OCI-LY3 (cell line): ENCODE results near the gene GNAI3.
"Not testable (repeated sequence)": the region's sequence is repeated elsewhere in the genome, so short reads cannot be mapped to it uniquely, and the experiment has no call there.

Source experiments
- H2AFZ ChIP-seq: fragments of 200-600, 300-600 bp; shearing (Covaris generic); 2 replicates; pipeline ENCODE4 v1.6.0; 2014; ENCODE audit warnings: antibody characterized with exemption, low read depth, low read length
- H3K27ac ChIP-seq: fragments of 200-600, 300-600 bp; sonication (generic); 2 replicates; pipeline ENCODE4 v1.5.1; 2014; ENCODE audit warnings: mild to moderate bottlenecking, low read length, moderate library complexity, mixed read lengths
- H3K27me3 ChIP-seq: fragments of 200-600, 300-600 bp; sonication (generic); 2 replicates; pipeline ENCODE4 v1.6.1; 2014; ENCODE audit warnings: low read depth, low read length, mixed read lengths
- H3K36me3 ChIP-seq: fragments of 200-600, 300-600 bp; sonication (generic); replicated peaks from 2 replicates; pipeline ENCODE3; 2014; ENCODE audit warnings: low read depth, low read length, mixed read lengths
- H3K4me1 ChIP-seq: fragments of 300-600, 200-600 bp; sonication (generic); 2 replicates; pipeline ENCODE4 v1.6.1; 2014; ENCODE audit warnings: low read length, mixed read lengths
- H3K4me2 ChIP-seq: fragments of 200-600, 300-600 bp; sonication (generic); 2 replicates; pipeline ENCODE4 v1.6.1; 2014; ENCODE audit warnings: low read length, mixed read lengths
- H3K4me3 ChIP-seq: fragments of 300-600, 200-600 bp; sonication (generic); 2 replicates; pipeline ENCODE4 v1.5.1; 2014; ENCODE audit warnings: antibody characterized with exemption, mild to moderate bottlenecking, low read length, moderate library complexity
- H3K79me2 ChIP-seq: fragments of 300-600, 200-600 bp; shearing (Covaris generic); 2 replicates; pipeline ENCODE4 v1.6.1; 2014; ENCODE audit warnings: mild to moderate bottlenecking, low read length, mixed read lengths
- H3K9ac ChIP-seq: fragments of 300-600, 200-600 bp; shearing (Covaris generic); 2 replicates; pipeline ENCODE4 v1.6.0; 2014; ENCODE audit warnings: mild to moderate bottlenecking, low read length, moderate library complexity
- H3K9me3 ChIP-seq: fragments of 200-600, 300-600 bp; shearing (Covaris generic); 2 replicates; pipeline ENCODE4 v1.6.1; 2014; ENCODE audit warnings: low read length, mixed read lengths; ENCODE audit not compliant: insufficient read depth
- H4K20me1 ChIP-seq: fragments of 200-600, 300-600 bp; sonication (generic); 2 replicates; pipeline ENCODE4 v1.6.1; 2016; ENCODE audit warnings: low read length, mixed read lengths; ENCODE audit not compliant: insufficient read depth
- CTCF ChIP-seq: fragments of 200-600, 300-600 bp; sonication (generic); IDR thresholded peaks from 2 replicates; pipeline ENCODE4 v1.5.1; 2014; ENCODE audit warnings: antibody characterized with exemption, low read length, low read depth
- EZH2phosphoT487 ChIP-seq: fragments of 200-600 bp; shearing (Covaris generic); IDR thresholded peaks from 2 replicates; pipeline ENCODE4 v1.6.1; 2018; ENCODE audit warnings: antibody characterized with exemption, mixed run types, low read depth

GNAI3 gene

GRCh38 chr1:109658533-109659042 lies 110.2 kb downstream of the GNAI3 start:
- H3K79me2 ChIP-seq = no peaks in the 10 kb centered on the region
- H2AFZ ChIP-seq = no peak overlapping the region
- no peak overlapping the region for H3K27ac ChIP-seq
- no peak for TF ChIP-seq EZH2phosphoT487
- no peak for TF ChIP-seq CTCF
- H3K36me3 ChIP-seq = no peaks in the 10 kb centered on the region
- H3K4me1 ChIP-seq = peaks cover 10% of the 10 kb centered on the region
- H3K4me3 ChIP-seq = no peak overlapping the region
- no peaks in the 10 kb centered on the region for H4K20me1 ChIP-seq
- no peak overlapping the region for H3K4me2 ChIP-seq
- H3K27me3 ChIP-seq = no peaks in the 10 kb centered on the region
- H3K9ac ChIP-seq = no peak overlapping the region
- H3K9me3 ChIP-seq = no peaks in the 10 kb centered on the region

GRCh38 chr1:109659145-109659544 lies 110.7 kb downstream of the GNAI3 start:
- H3K4me2 ChIP-seq = no peak overlapping the region
- TF ChIP-seq EZH2phosphoT487 (no peak), CTCF (no peak)
- no peak overlapping the region for H3K9ac ChIP-seq
- H3K79me2 ChIP-seq = no peaks in the 10 kb centered on the region
- no peaks in the 10 kb centered on the region for H3K36me3 ChIP-seq
- H3K27ac ChIP-seq = no peak overlapping the region
- no peak overlapping the region for H2AFZ ChIP-seq
- H3K4me3 ChIP-seq = no peak overlapping the region
- no peaks in the 10 kb centered on the region for H4K20me1 ChIP-seq
- no peaks in the 10 kb centered on the region for H3K27me3 ChIP-seq
- H3K9me3 ChIP-seq = no peaks in the 10 kb centered on the region
- H3K4me1 ChIP-seq = peaks cover 15% of the 10 kb centered on the region

- Histone ChIP-seq H3K36me3 (no peaks in the 10 kb centered on the region), H3K79me2 (no peaks in the 10 kb centered on the region), H3K27me3 (no peaks in the 10 kb centered on the region), H3K9me3 (no peaks in the 10 kb centered on the region), H2AFZ (no peak overlapping the region), H4K20me1 (no peaks in the 10 kb centered on the region), H3K4me3 (no peak overlapping the region), H3K27ac (no peak overlapping the region), H3K4me1 (peaks cover 11% of the 10 kb centered on the region), H3K9ac (no peak overlapping the region), H3K4me2 (no peak overlapping the region)
- no peak for TF ChIP-seq CTCF
- no peak for TF ChIP-seq EZH2phosphoT487
Measured at GRCh38 chr1:109659997-109660690, 111.7 kb downstream of the GNAI3 start.

GRCh38 chr1:109660691-109661026 lies 112.2 kb downstream of the GNAI3 start:
- H3K27me3 ChIP-seq, H3K9ac ChIP-seq, H3K4me1 ChIP-seq, H3K4me3 ChIP-seq, H3K9me3 ChIP-seq, H3K79me2 ChIP-seq, H3K27ac ChIP-seq, H2AFZ ChIP-seq, H4K20me1 ChIP-seq, H3K4me2 ChIP-seq, H3K36me3 ChIP-seq: not testable (repeated sequence)
